ENCODE data around the gene PIGV.
"Not testable (repeated sequence)": the region's sequence is repeated elsewhere in the genome, so short reads cannot be mapped to it uniquely, and the experiment has no call there.

Gene PIGV

DNA sequence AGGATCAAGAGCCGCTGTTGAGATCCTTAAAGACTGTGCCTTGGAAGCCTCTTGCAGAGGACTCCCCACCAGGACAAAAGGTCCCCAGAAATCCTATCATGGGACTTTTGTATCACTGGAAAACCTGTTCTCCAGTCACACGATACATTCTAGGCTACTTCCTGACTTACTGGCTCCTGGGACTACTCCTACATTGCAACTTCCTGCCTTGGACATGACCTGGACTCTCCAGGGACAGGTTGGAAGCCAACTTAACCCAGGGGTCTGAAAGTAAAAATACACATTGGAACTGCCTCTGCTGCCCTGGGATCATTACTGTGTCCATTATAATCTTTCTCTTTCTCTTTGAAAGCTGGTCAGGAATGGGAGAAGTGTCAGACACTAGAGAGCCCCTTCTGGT lies 9.9 kb downstream of the PIGV start:
- Histone ChIP-seq H3K4me3 (replicated peaks; ENCODE audit: low read depth, low read length) (no peak overlapping the region), H3K27me3 (replicated peaks; ENCODE audit: control insufficient read depth, insufficient read depth, low read length) (no peaks in the 10 kb centered on the region), H3K36me3 (ENCODE audit: control insufficient read depth, insufficient read depth, low read length) (peaks cover 16% of the 10 kb centered on the region)
- DNase-seq (ENCODE audit: extremely low read depth, insufficient read length) = no peak
- TF ChIP-seq, protein P1, sequence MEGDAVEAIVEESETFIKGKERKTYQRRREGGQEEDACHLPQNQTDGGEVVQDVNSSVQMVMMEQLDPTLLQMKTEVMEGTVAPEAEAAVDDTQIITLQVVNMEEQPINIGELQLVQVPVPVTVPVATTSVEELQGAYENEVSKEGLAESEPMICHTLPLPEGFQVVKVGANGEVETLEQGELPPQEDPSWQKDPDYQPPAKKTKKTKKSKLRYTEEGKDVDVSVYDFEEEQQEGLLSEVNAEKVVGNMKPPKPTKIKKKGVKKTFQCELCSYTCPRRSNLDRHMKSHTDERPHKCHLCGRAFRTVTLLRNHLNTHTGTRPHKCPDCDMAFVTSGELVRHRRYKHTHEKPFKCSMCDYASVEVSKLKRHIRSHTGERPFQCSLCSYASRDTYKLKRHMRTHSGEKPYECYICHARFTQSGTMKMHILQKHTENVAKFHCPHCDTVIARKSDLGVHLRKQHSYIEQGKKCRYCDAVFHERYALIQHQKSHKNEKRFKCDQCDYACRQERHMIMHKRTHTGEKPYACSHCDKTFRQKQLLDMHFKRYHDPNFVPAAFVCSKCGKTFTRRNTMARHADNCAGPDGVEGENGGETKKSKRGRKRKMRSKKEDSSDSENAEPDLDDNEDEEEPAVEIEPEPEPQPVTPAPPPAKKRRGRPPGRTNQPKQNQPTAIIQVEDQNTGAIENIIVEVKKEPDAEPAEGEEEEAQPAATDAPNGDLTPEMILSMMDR (IDR thresholded peaks at IDR 0.05; ENCODE audit: insufficient read depth, low read length, poor library complexity, severe bottlenecking) = no peak

DNA sequence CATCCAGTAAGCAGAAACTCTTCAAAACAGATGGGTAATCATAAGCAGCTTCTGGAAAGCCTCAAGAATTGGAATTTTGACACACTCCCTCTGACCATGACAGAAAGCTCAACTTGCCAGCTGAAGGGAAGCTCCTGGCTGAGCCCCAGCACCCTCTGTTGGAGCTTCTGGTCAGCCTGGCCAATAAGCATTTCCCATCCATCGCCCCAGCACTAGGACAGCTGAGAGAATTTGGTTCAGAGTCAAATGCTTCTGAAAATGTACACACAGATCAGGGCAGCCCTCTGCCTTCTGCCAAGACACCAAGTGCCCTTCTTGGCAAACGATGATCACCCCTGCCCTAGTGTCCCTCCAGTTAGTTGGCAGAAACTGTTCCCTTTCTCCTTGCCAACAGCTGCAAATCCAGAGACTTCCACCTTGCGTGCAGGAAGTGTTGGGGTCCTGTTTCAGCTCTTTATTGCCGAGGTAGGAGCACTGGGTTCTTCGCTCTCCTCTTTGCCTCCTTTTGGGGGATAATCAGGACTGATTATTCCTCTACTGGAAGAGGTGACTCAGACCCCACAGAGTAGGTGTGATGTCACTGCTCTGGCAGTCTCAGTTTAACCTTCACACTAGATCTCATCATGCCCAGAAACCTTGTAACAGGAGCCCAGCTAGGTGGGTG lies 11.9 kb downstream of the PIGV start:
- Histone ChIP-seq H3K4me3 (replicated peaks; ENCODE audit: low read depth, low read length) (no peak overlapping the region), H3K36me3 (ENCODE audit: control insufficient read depth, insufficient read depth, low read length) (peaks cover 6% of the 10 kb centered on the region), H3K27me3 (replicated peaks; ENCODE audit: control insufficient read depth, insufficient read depth, low read length) (no peaks in the 10 kb centered on the region)
- TF ChIP-seq, protein P1 (IDR thresholded peaks at IDR 0.05; ENCODE audit: insufficient read depth, low read length, poor library complexity, severe bottlenecking) = no peak
- DNase-seq (ENCODE audit: extremely low read depth, insufficient read length) = no peak

DNA sequence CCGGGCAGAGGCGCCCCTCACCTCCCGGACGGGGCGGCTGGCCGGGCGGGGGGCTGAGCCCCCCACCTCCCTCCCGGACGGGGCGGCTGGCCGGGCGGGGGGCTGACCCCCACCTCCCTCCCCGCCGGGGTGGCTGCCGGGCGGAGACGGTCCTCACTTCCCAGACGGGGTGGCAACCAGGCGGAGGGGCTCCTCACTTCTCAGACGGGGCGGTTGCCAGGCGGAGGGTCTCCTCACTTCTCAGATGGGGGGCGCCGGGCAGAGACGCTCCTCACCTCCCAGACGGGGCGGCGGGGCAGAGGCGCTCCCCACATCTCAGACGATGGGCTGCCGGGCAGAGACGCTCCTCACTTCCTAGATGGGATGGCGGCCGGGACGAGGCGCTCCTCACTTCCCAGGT lies 16.2 kb downstream of the PIGV start:
- H3K27me3 ChIP-seq (replicated peaks; ENCODE audit: control insufficient read depth, insufficient read depth, low read length); DNase-seq (ENCODE audit: extremely low read depth, insufficient read length); H3K36me3 ChIP-seq (ENCODE audit: control insufficient read depth, insufficient read depth, low read length); H3K4me3 ChIP-seq (replicated peaks; ENCODE audit: low read depth, low read length): not testable (repeated sequence)

DNA sequence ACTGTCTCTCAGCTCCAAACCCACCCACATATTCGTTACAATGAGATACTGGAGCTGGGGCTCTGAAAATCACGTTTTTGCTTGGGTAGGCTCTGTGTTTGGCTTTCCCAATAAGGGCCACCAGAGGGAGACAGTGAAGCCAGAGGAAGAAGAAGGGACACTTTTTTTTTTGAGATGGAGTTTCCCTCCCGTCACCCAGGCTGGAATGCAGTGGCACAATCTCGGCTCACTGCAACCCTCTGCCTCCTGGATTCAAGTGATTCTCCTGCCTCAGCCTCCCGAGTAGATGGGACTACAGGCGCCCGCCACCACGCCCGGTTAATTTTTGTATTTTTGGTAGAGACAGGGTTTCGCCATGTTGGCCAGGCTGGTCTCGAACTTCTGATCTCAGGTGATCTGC lies 22.4 kb downstream of the PIGV start:
- DNase-seq (ENCODE audit: extremely low read depth, insufficient read length); H3K36me3 ChIP-seq (ENCODE audit: control insufficient read depth, insufficient read depth, low read length); H3K4me3 ChIP-seq (replicated peaks; ENCODE audit: low read depth, low read length); H3K27me3 ChIP-seq (replicated peaks; ENCODE audit: control insufficient read depth, insufficient read depth, low read length): not testable (repeated sequence)
- TF ChIP-seq, protein P1 (IDR thresholded peaks at IDR 0.05; ENCODE audit: insufficient read depth, low read length, poor library complexity, severe bottlenecking) = peak; percentile 83

DNA sequence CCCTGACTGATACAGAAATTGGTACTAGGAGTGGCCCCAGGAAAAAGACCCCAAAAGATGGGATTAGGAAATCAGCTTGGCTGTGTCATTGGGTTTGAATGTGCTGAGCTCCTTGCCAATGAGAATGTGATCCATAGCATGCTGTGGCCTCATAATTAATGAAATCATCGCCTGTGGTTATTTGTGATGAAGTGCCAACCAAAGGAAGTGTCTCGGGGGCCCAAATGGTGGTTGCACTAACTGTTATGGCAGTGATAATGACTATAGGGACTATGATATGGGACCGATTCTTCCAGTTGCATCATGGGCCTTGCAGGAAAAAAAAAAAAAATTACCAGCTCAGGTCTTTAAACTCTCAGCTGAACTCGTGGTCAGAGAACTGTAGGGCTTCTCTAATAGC lies 23.3 kb downstream of the PIGV start:
- no peaks in the 10 kb centered on the region for H3K36me3 ChIP-seq (ENCODE audit: control insufficient read depth, insufficient read depth, low read length)
- H3K27me3 ChIP-seq (replicated peaks; ENCODE audit: control insufficient read depth, insufficient read depth, low read length) = no peaks in the 10 kb centered on the region
- DNase-seq (ENCODE audit: extremely low read depth, insufficient read length) = no peak
- TF ChIP-seq, protein P1 (IDR thresholded peaks at IDR 0.05; ENCODE audit: insufficient read depth, low read length, poor library complexity, severe bottlenecking) = no peak
- H3K4me3 ChIP-seq (replicated peaks; ENCODE audit: low read depth, low read length) = no peak overlapping the region

DNA sequence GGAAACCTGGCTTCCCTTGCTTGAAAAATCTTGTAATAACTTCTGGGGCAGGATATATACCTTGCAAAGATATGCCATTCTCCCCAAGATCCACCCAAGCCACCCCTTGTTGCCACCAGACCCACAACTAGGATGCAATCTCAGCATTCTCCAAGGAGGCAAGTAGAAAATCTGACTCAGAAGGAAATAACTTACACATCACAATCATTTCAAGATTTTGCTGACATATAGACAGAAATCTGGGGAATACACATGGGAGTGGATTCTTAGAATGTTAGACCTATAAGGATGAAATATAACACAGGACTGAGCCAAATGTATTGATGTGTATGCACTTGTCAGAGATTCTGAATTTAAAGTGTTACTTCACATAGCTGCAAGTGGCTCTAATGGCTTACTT lies 24.0 kb downstream of the PIGV start:
- Histone ChIP-seq H3K27me3 (replicated peaks; ENCODE audit: control insufficient read depth, insufficient read depth, low read length) (no peaks in the 10 kb centered on the region), H3K4me3 (replicated peaks; ENCODE audit: low read depth, low read length) (no peak overlapping the region), H3K36me3 (ENCODE audit: control insufficient read depth, insufficient read depth, low read length) (no peaks in the 10 kb centered on the region)
- DNase-seq (ENCODE audit: extremely low read depth, insufficient read length) = no peak
- TF ChIP-seq, protein P1 (IDR thresholded peaks at IDR 0.05; ENCODE audit: insufficient read depth, low read length, poor library complexity, severe bottlenecking) = no peak
